HUES6 (cell line): ENCODE measurements around the gene SMIM26.
A peak's percentile ranks its signal among the peaks of the same experiment; 100 is the strongest.

Source experiments
- H3K27ac ChIP-seq: 2 replicates; pipeline ENCODE4 v1.7.0; 2013; ENCODE audit warnings: low read depth, mild to moderate bottlenecking, low read length, inconsistent platforms
- H3K27me3 ChIP-seq: 2 replicates; pipeline ENCODE4 v1.6.1; 2013; ENCODE audit warnings: low read length; ENCODE audit not compliant: control insufficient read depth, insufficient read depth
- H3K36me3 ChIP-seq: 2 replicates; pipeline ENCODE4 v1.6.1; 2013; ENCODE audit warnings: low read length; ENCODE audit not compliant: control insufficient read depth, insufficient read depth
- H3K4me1 ChIP-seq: 2 replicates; pipeline ENCODE4 v1.6.1; 2013; ENCODE audit warnings: low read length; ENCODE audit not compliant: control insufficient read depth, insufficient read depth
- H3K4me3 ChIP-seq: 2 replicates; pipeline ENCODE4 v1.5.1; 2013; ENCODE audit warnings: low read depth, low read length
- H3K9ac ChIP-seq: one replicate; pipeline ENCODE4 v1.6.1; 2013; ENCODE audit warnings: mild to moderate bottlenecking, low read length
- H3K9me3 ChIP-seq: 2 replicates; pipeline ENCODE4 v1.6.1; 2013; ENCODE audit warnings: low read depth, low read length; ENCODE audit not compliant: control insufficient read depth, insufficient read depth

SMIM26 gene

DNA sequence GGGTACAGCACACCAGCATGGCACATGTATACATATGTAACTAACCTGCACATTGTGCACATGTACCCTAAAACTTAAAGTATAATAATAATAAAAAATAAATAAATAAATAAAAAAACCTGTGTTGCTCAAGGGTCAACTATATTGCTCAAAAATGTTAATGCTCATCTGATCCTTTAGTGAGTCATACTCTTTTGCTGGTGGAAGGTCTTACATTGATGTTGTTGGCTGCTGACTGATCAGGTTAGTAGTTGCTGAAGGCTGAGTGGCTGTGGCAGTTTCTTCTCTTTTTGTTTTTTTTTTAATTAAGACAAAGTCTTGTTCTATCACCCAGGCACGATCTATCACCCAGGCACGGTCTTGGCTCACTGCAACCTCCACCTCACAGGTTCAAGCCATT lies 29.6 kb upstream of the SMIM26 start:
- Histone ChIP-seq H3K9me3 (no peaks in the 10 kb centered on the region), H3K4me3 (no peak overlapping the region), H3K4me1 (no peaks in the 10 kb centered on the region), H3K9ac (no peak overlapping the region), H3K36me3 (peaks cover 66% of the 10 kb centered on the region), H3K27me3 (no peaks in the 10 kb centered on the region), H3K27ac (no peak overlapping the region)

DNA sequence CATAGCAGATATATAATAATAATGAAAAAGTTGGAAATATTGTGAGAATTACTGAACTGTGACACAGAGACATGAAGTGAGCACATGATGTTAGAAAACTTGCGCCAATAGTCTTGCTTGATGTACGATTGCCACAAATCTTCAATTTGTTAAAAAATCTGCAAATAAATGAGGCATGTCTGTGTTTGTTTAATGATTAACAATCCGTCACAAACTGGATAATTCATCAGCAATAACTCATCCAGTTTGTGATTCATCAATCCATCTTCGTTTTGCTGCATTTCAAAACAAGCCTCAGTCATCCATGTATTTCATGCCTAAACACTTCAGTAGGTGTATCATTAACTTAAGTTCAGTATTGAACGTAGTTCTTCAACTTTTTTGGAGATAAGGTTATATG lies 25.5 kb upstream of the SMIM26 start:
- Histone ChIP-seq H3K4me3 (no peak overlapping the region), H3K27ac (no peak overlapping the region), H3K27me3 (no peaks in the 10 kb centered on the region), H3K9me3 (no peaks in the 10 kb centered on the region), H3K4me1 (no peaks in the 10 kb centered on the region), H3K9ac (no peak overlapping the region), H3K36me3 (peaks cover 72% of the 10 kb centered on the region)

DNA sequence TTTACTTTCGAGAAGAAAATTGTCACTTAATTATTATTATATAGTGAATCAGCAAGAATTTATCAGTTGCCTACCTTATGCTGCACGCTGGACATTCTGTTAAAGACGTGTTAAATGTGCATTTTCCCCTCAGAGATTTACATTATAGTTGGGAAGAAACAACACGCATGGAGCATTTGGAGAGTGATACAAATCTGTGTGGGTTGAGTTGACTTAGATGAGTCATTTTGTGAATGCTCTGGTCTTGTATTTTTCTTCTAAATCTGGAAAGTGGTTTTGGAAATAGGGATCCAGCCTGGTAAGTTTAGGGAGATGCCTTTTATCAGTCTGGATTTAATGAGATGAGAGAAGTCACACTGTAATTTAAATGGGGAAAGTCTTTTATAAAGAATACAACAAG lies 24.0 kb upstream of the SMIM26 start:
- no peaks in the 10 kb centered on the region for H3K9me3 ChIP-seq
- H3K36me3 ChIP-seq, result peaks cover 77% of the 10 kb centered on the region
- no peak overlapping the region for H3K27ac ChIP-seq

DNA sequence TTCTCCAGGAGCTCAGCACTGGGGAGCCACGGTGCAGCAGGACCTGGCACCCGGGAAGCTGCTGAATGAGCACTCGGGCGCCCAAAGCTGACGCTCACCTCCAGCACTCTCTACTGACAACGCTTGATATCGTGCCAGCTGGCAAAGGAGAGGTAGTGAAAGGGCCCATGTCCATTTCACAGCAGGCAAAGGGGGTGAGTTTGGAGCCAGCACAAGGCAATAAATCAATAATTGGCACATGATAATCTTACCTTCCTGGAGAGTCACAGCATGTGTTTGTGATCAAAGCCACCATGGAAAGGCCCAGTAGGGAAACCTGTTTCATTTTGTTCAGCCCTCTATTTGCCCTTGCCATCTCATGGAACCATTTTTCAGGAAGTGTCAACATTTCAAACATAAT lies 23.3 kb upstream of the SMIM26 start:
- Histone ChIP-seq H3K4me3 (no peak overlapping the region), H3K9me3 (no peaks in the 10 kb centered on the region), H3K4me1 (no peaks in the 10 kb centered on the region), H3K27ac (no peak overlapping the region), H3K9ac (no peak overlapping the region), H3K27me3 (no peaks in the 10 kb centered on the region), H3K36me3 (peaks cover 80% of the 10 kb centered on the region)

More for the DNA sequence above, 24.0 kb upstream of the SMIM26 start:
- no peak overlapping the region for H3K4me3 ChIP-seq
- no peaks in the 10 kb centered on the region for H3K4me1 ChIP-seq
- H3K27me3 ChIP-seq, result no peaks in the 10 kb centered on the region
- no peak overlapping the region for H3K9ac ChIP-seq

DNA sequence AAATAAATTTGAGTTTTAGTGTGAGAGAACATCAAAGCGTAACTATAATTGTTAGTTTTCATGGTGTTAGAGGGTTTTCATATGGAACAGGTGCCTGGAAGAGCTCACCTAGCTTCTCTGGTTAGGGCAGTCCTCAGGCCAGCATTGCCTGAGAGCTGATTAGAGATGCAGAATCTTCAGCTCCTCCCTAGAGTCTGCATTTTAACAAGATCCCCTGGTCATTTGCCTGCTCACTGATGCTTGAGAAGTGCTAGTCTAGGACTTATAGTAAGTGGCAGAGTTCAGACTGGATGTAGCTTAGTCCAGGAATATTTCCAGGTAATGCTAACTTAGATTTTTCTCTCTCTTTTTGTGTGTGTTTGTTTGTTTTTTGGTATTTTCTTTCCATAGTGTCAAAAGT lies 21.7 kb upstream of the SMIM26 start:
- H3K9ac ChIP-seq, result no peak overlapping the region
- peaks cover 90% of the 10 kb centered on the region for H3K36me3 ChIP-seq
- no peaks in the 10 kb centered on the region for H3K9me3 ChIP-seq

DNA sequence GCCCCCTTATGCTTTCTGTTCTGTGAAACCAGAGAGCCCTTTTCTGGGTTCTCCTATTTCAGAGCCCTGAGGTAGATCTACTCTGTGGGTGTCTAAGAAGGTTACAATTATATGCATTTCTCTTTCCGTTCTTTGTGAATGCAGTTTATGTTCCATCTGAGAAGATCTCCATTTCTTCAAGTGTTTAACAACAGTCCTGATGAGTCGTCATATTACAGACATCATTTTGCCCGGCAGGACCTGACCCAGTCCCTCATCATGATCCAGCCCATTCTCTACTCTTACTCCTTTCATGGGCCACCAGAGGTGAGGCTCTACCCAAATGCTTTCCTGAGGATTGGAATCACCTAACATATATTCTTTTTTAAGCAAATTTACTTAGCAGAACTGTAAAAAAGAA lies 18.8 kb upstream of the SMIM26 start:
- Histone ChIP-seq H3K9me3 (no peaks in the 10 kb centered on the region), H3K36me3 (peaks cover 86% of the 10 kb centered on the region), H3K4me1 (no peaks in the 10 kb centered on the region), H3K4me3 (no peak overlapping the region), H3K27ac (no peak overlapping the region), H3K27me3 (no peaks in the 10 kb centered on the region), H3K9ac (no peak overlapping the region)

More for the DNA sequence above, 21.7 kb upstream of the SMIM26 start:
- H3K27ac ChIP-seq, result no peak overlapping the region
- H3K4me1 ChIP-seq, result no peaks in the 10 kb centered on the region
- H3K4me3 ChIP-seq, result no peak overlapping the region
- H3K27me3 ChIP-seq, result no peaks in the 10 kb centered on the region

DNA sequence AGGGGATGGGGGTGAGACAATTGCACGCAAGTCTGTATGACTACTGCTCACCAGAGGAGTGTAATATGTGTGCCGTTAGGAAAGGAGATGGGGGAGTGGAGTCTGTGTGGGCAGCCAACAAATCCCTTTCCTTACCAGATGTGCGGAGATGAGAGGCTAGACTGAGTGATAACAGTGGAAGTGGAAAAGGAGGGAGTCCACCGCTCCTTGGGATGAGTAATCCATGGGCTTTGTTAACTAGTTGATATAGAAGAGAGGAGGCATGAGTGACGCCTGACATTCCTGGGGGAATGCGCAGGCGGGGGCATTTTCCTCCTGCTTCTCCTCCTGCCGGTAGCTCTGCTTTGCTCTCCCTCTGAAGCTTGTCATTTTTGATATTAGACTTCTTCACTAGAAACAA lies 13.5 kb upstream of the SMIM26 start:
- Histone ChIP-seq H3K4me3 (no peak overlapping the region), H3K36me3 (peaks cover 75% of the 10 kb centered on the region), H3K27ac (no peak overlapping the region), H3K27me3 (no peaks in the 10 kb centered on the region), H3K9me3 (no peaks in the 10 kb centered on the region), H3K9ac (no peak overlapping the region), H3K4me1 (no peaks in the 10 kb centered on the region)

DNA sequence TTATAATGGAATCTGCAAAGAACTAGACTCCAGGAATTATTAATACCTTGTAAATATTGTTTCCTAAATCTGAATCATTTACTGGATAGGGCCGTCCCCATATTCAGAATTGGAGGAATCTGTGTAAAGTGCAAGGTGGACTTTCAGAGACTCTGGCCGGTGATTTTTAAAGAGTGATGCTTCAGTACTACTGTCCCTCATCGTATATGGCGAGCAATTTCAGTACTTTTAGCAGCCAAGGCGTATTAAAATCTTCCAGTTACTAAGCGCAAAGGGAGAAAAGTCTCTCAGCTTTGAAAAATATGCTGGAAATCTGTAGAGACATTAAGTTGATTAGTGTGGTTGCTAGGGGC lies 483 bp downstream of the SMIM26 start:
- peak overlapping the region; percentile 56; the same call in 1 of the 2 replicates for H3K27ac ChIP-seq
- peak overlapping the region; percentile 85 for H3K4me3 ChIP-seq
- peaks cover 16% of the 10 kb centered on the region for H3K36me3 ChIP-seq
- peak overlapping the region; percentile 83 for H3K9ac ChIP-seq
- no peaks in the 10 kb centered on the region for H3K9me3 ChIP-seq
- no peaks in the 10 kb centered on the region for H3K27me3 ChIP-seq
- no peaks in the 10 kb centered on the region for H3K4me1 ChIP-seq

DNA sequence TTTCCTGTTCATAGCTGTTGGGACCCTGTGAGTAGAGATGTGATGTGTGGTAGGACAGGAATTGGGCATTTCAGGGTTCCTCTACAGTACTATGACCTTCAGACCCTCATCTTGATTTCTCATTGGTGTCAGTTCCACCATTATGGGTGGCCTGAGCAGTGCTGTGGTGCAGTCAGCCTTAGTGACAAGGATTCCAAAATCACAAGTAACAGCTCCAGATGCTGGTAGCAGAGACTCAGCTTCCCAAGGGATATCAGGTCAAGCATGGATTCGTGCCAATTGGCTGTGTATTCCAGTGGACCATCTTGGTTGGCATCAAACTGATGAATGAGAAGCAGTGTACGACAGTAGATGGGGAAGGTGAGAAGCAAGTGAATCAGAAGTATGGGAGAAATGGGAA lies 3.8 kb downstream of the SMIM26 start:
- no peaks in the 10 kb centered on the region for H3K9me3 ChIP-seq
- H3K9ac ChIP-seq, result no peak overlapping the region
- H3K4me1 ChIP-seq, result no peaks in the 10 kb centered on the region
- H3K27ac ChIP-seq, result no peak overlapping the region
- H3K27me3 ChIP-seq, result no peaks in the 10 kb centered on the region
- no peak overlapping the region for H3K4me3 ChIP-seq
- peaks cover 14% of the 10 kb centered on the region for H3K36me3 ChIP-seq

DNA sequence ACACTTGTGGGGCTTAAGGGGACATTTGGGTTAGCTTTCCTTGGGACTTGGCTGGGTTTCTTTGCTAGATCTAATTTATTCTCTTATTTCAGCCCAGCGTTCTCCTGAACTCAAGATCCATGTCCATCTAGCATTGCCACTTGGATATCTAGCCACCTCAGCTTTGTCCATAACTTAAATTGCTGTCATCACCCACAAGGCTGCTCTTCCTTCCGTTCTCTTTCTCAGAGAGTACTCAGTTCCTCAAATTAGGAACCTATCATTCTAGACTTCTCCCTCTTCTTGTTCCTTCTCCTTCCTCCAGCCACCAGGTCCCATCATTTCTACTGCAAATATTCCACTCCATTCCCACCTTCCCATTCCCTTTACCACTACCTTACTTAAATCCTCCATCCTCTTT lies 4.3 kb downstream of the SMIM26 start:
- Histone ChIP-seq H3K9me3 (no peaks in the 10 kb centered on the region), H3K4me3 (no peak overlapping the region), H3K27me3 (no peaks in the 10 kb centered on the region), H3K4me1 (no peaks in the 10 kb centered on the region), H3K9ac (no peak overlapping the region), H3K27ac (no peak overlapping the region), H3K36me3 (peaks cover 14% of the 10 kb centered on the region)

DNA sequence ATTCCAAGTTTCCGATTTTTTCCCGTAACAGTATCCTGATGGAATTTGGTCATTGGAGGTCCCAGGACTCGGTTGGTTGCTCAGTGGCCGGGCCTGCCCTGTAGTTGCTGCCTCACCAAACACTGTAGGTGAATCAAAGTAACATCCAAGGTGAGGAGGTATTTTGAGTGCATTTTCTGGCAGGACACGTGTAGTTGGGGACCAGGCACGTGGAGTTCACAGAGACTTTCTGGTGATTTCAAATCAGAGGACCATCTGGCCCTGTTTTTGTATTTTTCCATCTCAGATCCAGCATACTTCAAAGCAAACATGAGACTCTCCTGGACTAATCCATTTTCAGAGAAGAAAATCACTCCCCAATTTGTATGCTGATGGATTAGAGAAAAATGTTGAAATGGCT lies 10.7 kb downstream of the SMIM26 start:
- Histone ChIP-seq H3K9me3 (no peaks in the 10 kb centered on the region), H3K4me1 (no peaks in the 10 kb centered on the region), H3K36me3 (no peaks in the 10 kb centered on the region), H3K27me3 (no peaks in the 10 kb centered on the region), H3K27ac (no peak overlapping the region), H3K9ac (no peak overlapping the region), H3K4me3 (no peak overlapping the region)

DNA sequence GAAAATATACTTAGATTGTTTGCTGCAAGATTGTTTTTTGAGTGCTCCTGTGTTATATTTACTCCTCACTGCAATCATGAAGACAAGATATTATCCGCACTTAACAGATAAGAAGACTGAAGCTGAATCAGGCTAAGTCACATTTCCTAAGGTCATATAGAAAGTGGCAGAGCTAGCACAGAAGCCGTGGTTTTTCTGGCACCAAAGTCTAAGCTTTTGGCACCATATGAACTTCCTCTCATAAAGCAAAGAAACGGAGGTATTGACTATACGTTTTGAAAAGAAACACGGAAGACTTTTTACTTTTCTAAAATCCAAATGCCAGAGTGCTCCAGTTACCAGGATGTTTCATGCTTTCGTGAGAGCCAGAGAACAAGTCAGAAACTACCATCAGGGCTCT lies 11.3 kb downstream of the SMIM26 start:
- H3K27me3 ChIP-seq, result no peaks in the 10 kb centered on the region
- H3K9ac ChIP-seq, result no peak overlapping the region
- no peaks in the 10 kb centered on the region for H3K9me3 ChIP-seq
- no peak overlapping the region for H3K4me3 ChIP-seq
- no peaks in the 10 kb centered on the region for H3K36me3 ChIP-seq
- no peak overlapping the region for H3K27ac ChIP-seq
- no peaks in the 10 kb centered on the region for H3K4me1 ChIP-seq
